ENCODE results near the gene ADAMTS10.

Gene ADAMTS10

DNA sequence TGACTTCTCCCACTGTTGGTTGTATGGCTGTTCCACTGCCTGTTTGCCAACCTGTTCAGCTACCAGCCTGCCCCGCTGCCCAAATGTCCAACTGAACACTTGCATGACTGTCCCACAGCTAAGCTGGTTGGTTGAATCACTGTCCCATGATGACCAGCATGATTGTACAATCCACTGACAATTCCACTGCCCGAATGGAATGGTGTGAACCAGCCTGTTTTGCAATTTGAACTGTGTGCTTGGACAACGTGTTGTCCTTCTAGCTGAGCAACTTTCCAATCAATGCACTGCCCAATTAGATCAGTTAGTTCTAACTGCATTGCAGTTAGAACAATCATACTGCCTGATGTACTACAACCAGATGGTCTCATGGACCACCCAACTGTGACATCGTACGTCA, 8.7 kb downstream of the ADAMTS10 start:
- Histone ChIP-seq H3K27ac (replicated peaks; ENCODE audit: low read length) (no peak overlapping the region), H3K27me3 (ENCODE audit: control insufficient read depth in 3 of 3, insufficient read depth in 3 of 3, low read depth in 1 of 3, low read length in 3 of 3) (no peaks in the 10 kb centered on the region), H2BK5ac (ENCODE audit: low read length) (no peak overlapping the region), H2BK120ac (ENCODE audit: low read depth, low read length) (no peak overlapping the region), H4K91ac (ENCODE audit: low read depth, low read length, poor library complexity) (no peak overlapping the region), H2BK15ac (ENCODE audit: low read length) (no peak overlapping the region), H3K4me1 (ENCODE audit: control insufficient read depth in 2 of 2, insufficient read depth in 1 of 2, low read depth in 1 of 2, low read length in 2 of 2) (no peaks in the 10 kb centered on the region), H4K8ac (ENCODE audit: low read depth, low read length) (no peak overlapping the region), H3K79me1 (ENCODE audit: low read depth, low read length) (peaks cover 4% of the 10 kb centered on the region), H3K36me3 (replicated peaks in 1 of 2; ENCODE audit: control insufficient read depth in 2 of 2, insufficient read depth in 2 of 2, low read length in 2 of 2) (peaks cover 0 to 52% of the 10 kb centered on the region in 2 donors), H3K4me2 (ENCODE audit: insufficient read depth, low read length, poor library complexity, severe bottlenecking) (no peak overlapping the region), H3K23ac (ENCODE audit: low read depth, low read length, poor library complexity) (no peak overlapping the region), H2BK12ac (ENCODE audit: low read length) (no peak overlapping the region), H3K18ac (ENCODE audit: low read length) (no peak overlapping the region), H2AFZ (ENCODE audit: low read length) (no peak overlapping the region), H3K4me3 (ENCODE audit: low read length in 2 of 2) (peak overlapping the region in 1 of 2 donors; percentile 38), H3K14ac (ENCODE audit: low read length) (no peak overlapping the region), H3K4ac (ENCODE audit: low read length) (no peak overlapping the region), H3K9me3 (replicated peaks in 1 of 2; ENCODE audit: control insufficient read depth in 2 of 2, insufficient read depth in 1 of 2, low read depth in 1 of 2, low read length in 2 of 2) (peaks cover 6 to 15% of the 10 kb centered on the region in 2 donors), H3K9ac (ENCODE audit: low read depth, low read length, poor library complexity) (no peak overlapping the region), H2AK5ac (ENCODE audit: low read depth, low read length) (no peak overlapping the region)
- no peak for DNase-seq (ENCODE audit: low spot score)
- no CpG with 5 or more reads among the region's 5 CpGs for WGBS, 2 donors (ENCODE audit: extremely low coverage in 2 of 2, insufficient read length in 2 of 2, insufficient replicate concordance in 1 of 2)

DNA sequence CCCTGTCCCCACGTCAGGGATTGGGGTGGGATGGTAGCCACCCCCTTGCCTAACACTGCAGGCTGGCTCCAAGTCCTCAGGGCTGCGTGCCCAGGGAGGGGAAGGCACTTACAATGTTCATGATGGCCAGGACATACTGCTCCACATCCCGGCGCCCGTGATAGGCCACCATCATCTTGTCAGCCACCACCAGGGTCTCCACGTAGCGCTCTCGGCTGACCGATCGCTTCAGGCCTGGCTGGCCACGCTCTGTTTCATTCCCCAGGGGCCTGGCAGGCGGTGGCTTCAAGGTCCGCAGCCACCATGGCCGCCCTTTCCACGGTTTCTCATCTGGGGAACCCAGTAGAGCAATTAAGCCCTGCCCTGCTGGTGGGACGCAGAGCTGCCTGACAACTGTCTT, 9.7 kb downstream of the ADAMTS10 start:
- H2AFZ ChIP-seq (ENCODE audit: low read length): no peak overlapping the region
- no CpG with 5 or more reads among the region's 16 CpGs for WGBS, 2 donors (ENCODE audit: extremely low coverage in 2 of 2, insufficient read length in 2 of 2, insufficient replicate concordance in 1 of 2)
- peaks cover 0 to 62% of the 10 kb centered on the region in 2 donors for H3K36me3 ChIP-seq (replicated peaks in 1 of 2; ENCODE audit: control insufficient read depth in 2 of 2, insufficient read depth in 2 of 2, low read length in 2 of 2)
- H2BK120ac ChIP-seq (ENCODE audit: low read depth, low read length): no peak overlapping the region
- H4K8ac ChIP-seq (ENCODE audit: low read depth, low read length): no peak overlapping the region
- peak overlapping the region; percentile 80 for H3K23ac ChIP-seq (ENCODE audit: low read depth, low read length, poor library complexity)
- H3K9ac ChIP-seq (ENCODE audit: low read depth, low read length, poor library complexity): no peak overlapping the region
- no peak for DNase-seq (ENCODE audit: low spot score)
- H3K4ac ChIP-seq (ENCODE audit: low read length): no peak overlapping the region
- H4K91ac ChIP-seq (ENCODE audit: low read depth, low read length, poor library complexity): no peak overlapping the region
- no peak overlapping the region for H2BK15ac ChIP-seq (ENCODE audit: low read length)
- peaks cover 4% of the 10 kb centered on the region for H3K79me1 ChIP-seq (ENCODE audit: low read depth, low read length)
- H3K4me1 ChIP-seq (ENCODE audit: control insufficient read depth in 2 of 2, insufficient read depth in 1 of 2, low read depth in 1 of 2, low read length in 2 of 2): no peaks in the 10 kb centered on the region
- H3K4me3 ChIP-seq (ENCODE audit: low read length in 2 of 2): no peak overlapping the region
- H3K27ac ChIP-seq (replicated peaks; ENCODE audit: low read length): no peak overlapping the region
- no peaks in the 10 kb centered on the region for H3K27me3 ChIP-seq (ENCODE audit: control insufficient read depth in 3 of 3, insufficient read depth in 3 of 3, low read depth in 1 of 3, low read length in 3 of 3)
- no peak overlapping the region for H2BK12ac ChIP-seq (ENCODE audit: low read length)
- H2BK5ac ChIP-seq (ENCODE audit: low read length): no peak overlapping the region
- no peak overlapping the region for H3K4me2 ChIP-seq (ENCODE audit: insufficient read depth, low read length, poor library complexity, severe bottlenecking)
- H2AK5ac ChIP-seq (ENCODE audit: low read depth, low read length): peak overlapping the region; percentile 56
- peaks cover 6 to 15% of the 10 kb centered on the region in 2 donors for H3K9me3 ChIP-seq (replicated peaks in 1 of 2; ENCODE audit: control insufficient read depth in 2 of 2, insufficient read depth in 1 of 2, low read depth in 1 of 2, low read length in 2 of 2)
- peak overlapping the region; percentile 6 for H3K18ac ChIP-seq (ENCODE audit: low read length)
- H3K14ac ChIP-seq (ENCODE audit: low read length): peak overlapping the region; percentile 89

- H3K9me3 ChIP-seq (replicated peaks in 1 of 2; ENCODE audit: control insufficient read depth in 2 of 2, insufficient read depth in 1 of 2, low read depth in 1 of 2, low read length in 2 of 2): peaks cover 5 to 11% of the 10 kb centered on the region in 2 donors
These were observed 10.5 kb downstream of the ADAMTS10 start for GRCh38 chr19:8600064-8600463.

GRCh38 chr19:8596168-8596567, 14.3 kb downstream of the ADAMTS10 start:
- Histone ChIP-seq H3K27me3 (ENCODE audit: control insufficient read depth in 3 of 3, insufficient read depth in 3 of 3, low read depth in 1 of 3, low read length in 3 of 3) (peaks cover 0 to 5% (median 0%) of the 10 kb centered on the region in 3 experiments), H3K79me1 (ENCODE audit: low read depth, low read length) (no peaks in the 10 kb centered on the region), H3K9ac (ENCODE audit: low read depth, low read length, poor library complexity) (no peak overlapping the region), H2BK120ac (ENCODE audit: low read depth, low read length) (no peak overlapping the region), H3K23ac (ENCODE audit: low read depth, low read length, poor library complexity) (no peak overlapping the region), H3K4me1 (ENCODE audit: control insufficient read depth in 2 of 2, insufficient read depth in 1 of 2, low read depth in 1 of 2, low read length in 2 of 2) (peaks cover 4 to 9% of the 10 kb centered on the region in 2 donors), H3K9me3 (replicated peaks in 1 of 2; ENCODE audit: control insufficient read depth in 2 of 2, insufficient read depth in 1 of 2, low read depth in 1 of 2, low read length in 2 of 2) (peaks cover 0 to 5% of the 10 kb centered on the region in 2 donors), H3K4me3 (ENCODE audit: low read length in 2 of 2) (no peak overlapping the region), H2AFZ (ENCODE audit: low read length) (no peak overlapping the region), H2AK5ac (ENCODE audit: low read depth, low read length) (no peak overlapping the region), H4K8ac (ENCODE audit: low read depth, low read length) (no peak overlapping the region), H3K4ac (ENCODE audit: low read length) (no peak overlapping the region), H2BK12ac (ENCODE audit: low read length) (no peak overlapping the region), H3K4me2 (ENCODE audit: insufficient read depth, low read length, poor library complexity, severe bottlenecking) (no peak overlapping the region), H3K27ac (replicated peaks; ENCODE audit: low read length) (no peak overlapping the region), H3K14ac (ENCODE audit: low read length) (peak overlapping the region; percentile 72), H3K18ac (ENCODE audit: low read length) (no peak overlapping the region), H2BK5ac (ENCODE audit: low read length) (no peak overlapping the region), H2BK15ac (ENCODE audit: low read length) (no peak overlapping the region), H3K36me3 (replicated peaks in 1 of 2; ENCODE audit: control insufficient read depth in 2 of 2, insufficient read depth in 2 of 2, low read length in 2 of 2) (peaks cover 0 to 44% of the 10 kb centered on the region in 2 donors), H4K91ac (ENCODE audit: low read depth, low read length, poor library complexity) (no peak overlapping the region)
- WGBS, 2 donors (ENCODE audit: extremely low coverage in 2 of 2, insufficient read length in 2 of 2, insufficient replicate concordance in 1 of 2): no CpG with 5 or more reads among the region's 23 CpGs
- DNase-seq (ENCODE audit: low spot score): no peak

More at GRCh38 chr19:8600064-8600463, 10.5 kb downstream of the ADAMTS10 start:
- no peak overlapping the region for H3K18ac ChIP-seq (ENCODE audit: low read length)
- H2BK120ac ChIP-seq (ENCODE audit: low read depth, low read length): no peak overlapping the region
- no peak overlapping the region for H3K14ac ChIP-seq (ENCODE audit: low read length)
- peaks cover 0 to 66% of the 10 kb centered on the region in 2 donors for H3K36me3 ChIP-seq (replicated peaks in 1 of 2; ENCODE audit: control insufficient read depth in 2 of 2, insufficient read depth in 2 of 2, low read length in 2 of 2)
- H4K91ac ChIP-seq (ENCODE audit: low read depth, low read length, poor library complexity): no peak overlapping the region
- no peak overlapping the region for H2BK12ac ChIP-seq (ENCODE audit: low read length)
- H3K27ac ChIP-seq (replicated peaks; ENCODE audit: low read length): no peak overlapping the region
- no CpG with 5 or more reads among the region's 2 CpGs for WGBS, 2 donors (ENCODE audit: extremely low coverage in 2 of 2, insufficient read length in 2 of 2, insufficient replicate concordance in 1 of 2)
- no peaks in the 10 kb centered on the region for H3K4me1 ChIP-seq (ENCODE audit: control insufficient read depth in 2 of 2, insufficient read depth in 1 of 2, low read depth in 1 of 2, low read length in 2 of 2)
- H3K23ac ChIP-seq (ENCODE audit: low read depth, low read length, poor library complexity): no peak overlapping the region
- H4K8ac ChIP-seq (ENCODE audit: low read depth, low read length): no peak overlapping the region
- no peak overlapping the region for H2BK15ac ChIP-seq (ENCODE audit: low read length)
- no peak overlapping the region for H3K4me2 ChIP-seq (ENCODE audit: insufficient read depth, low read length, poor library complexity, severe bottlenecking)
- no peaks in the 10 kb centered on the region for H3K27me3 ChIP-seq (ENCODE audit: control insufficient read depth in 3 of 3, insufficient read depth in 3 of 3, low read depth in 1 of 3, low read length in 3 of 3)
- H2AFZ ChIP-seq (ENCODE audit: low read length): no peak overlapping the region
- H3K79me1 ChIP-seq (ENCODE audit: low read depth, low read length): peaks cover 3% of the 10 kb centered on the region
- H3K4me3 ChIP-seq (ENCODE audit: low read length in 2 of 2): no peak overlapping the region
- no peak for DNase-seq (ENCODE audit: low spot score)
- H2BK5ac ChIP-seq (ENCODE audit: low read length): no peak overlapping the region
- H2AK5ac ChIP-seq (ENCODE audit: low read depth, low read length): no peak overlapping the region
- no peak overlapping the region for H3K4ac ChIP-seq (ENCODE audit: low read length)
- no peak overlapping the region for H3K9ac ChIP-seq (ENCODE audit: low read depth, low read length, poor library complexity)

Measured in neuronal stem cell (in vitro differentiated cells).